ENCODE measurements around the gene CDH4. TPM values are rescaled to one million over a fixed set of nuclear protein-coding genes. Genes with fewer than 3 reads are reported as not detected.

The CDH4 gene
- total and polyA plus RNA-seq, 9 of the 15 experiments (the other 6 are each of a cell fraction or from before 2014, with no cell fraction given), result 0.04 TPM; not detected in 8

GRCh38 chr20:61626412-61626811 lies 374.4 kb downstream of the CDH4 start (continued):
- no peak for TF ChIP-seq MBD2 (IDR thresholded peaks at IDR 0.05; ENCODE audit: borderline replicate concordance, low read depth)
- no peak for TF ChIP-seq NR3C1 (CRISPR knock-in tag; IDR thresholded peaks at IDR 0.05)
- no peak for TF ChIP-seq TAL1 (IDR thresholded peaks at IDR 0.05)
- TF ChIP-seq CEBPZ (IDR thresholded peaks at IDR 0.05; ENCODE audit: borderline replicate concordance, low read depth, low read length), result no peak

- Histone ChIP-seq H3K27me3 (ENCODE audit: control insufficient read depth in 2 of 2, insufficient read depth in 2 of 2, low read length in 2 of 2) (peaks cover 14 to 66% of the 10 kb centered on the region in 2 experiments; a peak in 4 of 5 replicates), H4K20me1 (replicated peaks; ENCODE audit: control insufficient read depth, insufficient read depth, low read length) (no peaks in the 10 kb centered on the region; the same call in none of the 2 replicates), H3K4me1 (replicated peaks in 1 of 2; ENCODE audit: control insufficient read depth in 2 of 2, insufficient read depth in 2 of 2, low read length in 2 of 2) (no peaks in the 10 kb centered on the region), H3K4me2 (ENCODE audit: insufficient read depth, low read length) (no peak overlapping the region), H3K27ac (ENCODE audit: extremely low read depth, low read depth, low read length) (no peak overlapping the region), H3K4me3 (no peak overlapping the region), H3K9ac (ENCODE audit: insufficient read depth in 1 of 2, low read depth in 2 of 2, low read length in 2 of 2) (no peak overlapping the region), H3K79me2 (ENCODE audit: control insufficient read depth, insufficient read depth, low read length) (no peaks in the 10 kb centered on the region), H3K9me1 (ENCODE audit: control insufficient read depth, insufficient read depth, low read length) (no peaks in the 10 kb centered on the region), H3K9me3 (replicated peaks; ENCODE audit: control insufficient read depth, insufficient read depth, low read depth, low read length) (no peaks in the 10 kb centered on the region), H2AFZ (ENCODE audit: low read depth, low read length) (no peak overlapping the region), H3K36me3 (ENCODE audit: control insufficient read depth, insufficient read depth, low read length) (no peaks in the 10 kb centered on the region)
- DNase-seq (ENCODE audit: extremely low read depth in 1 of 4, low spot score in 3 of 4) (no peak), FAIRE-seq (no peak), ATAC-seq (no peak)
- intact Hi-C loops (cut with micrococcal nuclease), result no loop called here
- in situ Hi-C loops (cut with MboI), result no loop called here
- no TSS peak for BruUV-seq (replicated peaks)
- POLR2A ChIA-PET, result interaction anchor here (0.7 kb wide), 1 partner anchor 84 kb away, joined by 3 read pairs; no protein-coding TSS in a partner anchor
- CTCF ChIA-PET (ENCODE audit: low intra/inter-chr PET ratio), result no interaction called here
- WGBS (ENCODE audit: insufficient coverage, low coverage, missing lambda C conversion rate), result under 1% methylated on average over 17 of the region's 27 CpGs
- TF ChIP-seq ETS1 (conservative IDR thresholded peaks at IDR 0.05; ENCODE audit: control insufficient read depth, low read depth, low read length) (no peak), ZEB2 (IDR thresholded peaks at IDR 0.05) (no peak), SUPT5H (IDR thresholded peaks at IDR 0.05) (no peak), SMARCE1 (IDR thresholded peaks at IDR 0.05) (no peak), U2AF1 (optimal IDR thresholded peaks at IDR 0.05; ENCODE audit: low read depth, low read length) (no peak), CREB5 (CRISPR knock-in tag; IDR thresholded peaks at IDR 0.05) (no peak), NFIX (CRISPR knock-in tag; IDR thresholded peaks at IDR 0.05; ENCODE audit: low read depth) (no peak)
Observed at GRCh38 chr20:61627791-61628415, 375.8 kb downstream of the CDH4 start.
